Fibroblast of pulmonary artery (primary cell): ENCODE measurements around the gene TESMIN.

Source experiments
- DNase-seq: peaks from one replicate; pipeline ENCODE4 v3.0.0-alpha.2; 2010; ENCODE audit warnings: low read depth
- H3K4me3 ChIP-seq: replicated peaks from 2 replicates; pipeline ENCODE4 v1.5.1; 2011; ENCODE audit warnings: low read depth, mild to moderate bottlenecking, control low read depth, low read length, moderate library complexity
- TF ChIP-seq, protein P1 (sequence below): IDR thresholded peaks from 2 replicates; pipeline ENCODE4 v1.5.1; 2011; ENCODE audit warnings: mild to moderate bottlenecking, control low read depth, low read length, inconsistent platforms; ENCODE audit errors: missing control alignments

TESMIN gene

DNA sequence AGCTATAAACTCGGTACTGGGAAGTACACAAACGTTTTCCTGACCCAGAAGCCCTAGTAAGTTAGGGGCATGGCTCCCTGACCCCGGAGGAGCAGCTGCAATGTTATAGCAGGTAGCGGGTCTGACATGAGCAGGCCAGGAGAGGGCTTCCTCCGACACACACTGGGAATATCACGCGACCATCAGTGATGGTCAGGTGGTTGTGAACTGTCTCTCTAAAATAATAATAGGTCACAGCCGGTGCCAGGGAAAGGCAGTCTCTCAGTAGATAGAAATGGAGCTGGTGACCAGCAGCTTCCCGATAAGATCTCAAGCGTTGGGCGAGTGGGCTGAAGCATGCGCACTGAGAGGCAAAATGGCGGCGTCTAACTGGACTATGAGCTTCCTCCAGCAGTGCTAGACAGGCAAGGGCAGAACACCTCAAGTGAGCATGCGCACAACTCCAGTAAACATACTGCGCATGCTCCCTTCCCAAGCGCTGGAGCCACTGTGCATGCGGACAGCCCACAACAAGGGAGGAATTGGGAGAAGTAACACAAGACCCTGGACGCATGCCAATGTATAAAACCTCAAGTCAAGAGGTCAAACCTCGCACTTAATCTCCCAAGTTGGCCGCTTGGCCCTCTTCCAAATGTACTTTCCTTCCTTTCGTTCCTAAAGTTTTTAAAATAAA, 22.3 kb upstream of the TESMIN start:
- no peak for DNase-seq
- TF ChIP-seq, protein P1, sequence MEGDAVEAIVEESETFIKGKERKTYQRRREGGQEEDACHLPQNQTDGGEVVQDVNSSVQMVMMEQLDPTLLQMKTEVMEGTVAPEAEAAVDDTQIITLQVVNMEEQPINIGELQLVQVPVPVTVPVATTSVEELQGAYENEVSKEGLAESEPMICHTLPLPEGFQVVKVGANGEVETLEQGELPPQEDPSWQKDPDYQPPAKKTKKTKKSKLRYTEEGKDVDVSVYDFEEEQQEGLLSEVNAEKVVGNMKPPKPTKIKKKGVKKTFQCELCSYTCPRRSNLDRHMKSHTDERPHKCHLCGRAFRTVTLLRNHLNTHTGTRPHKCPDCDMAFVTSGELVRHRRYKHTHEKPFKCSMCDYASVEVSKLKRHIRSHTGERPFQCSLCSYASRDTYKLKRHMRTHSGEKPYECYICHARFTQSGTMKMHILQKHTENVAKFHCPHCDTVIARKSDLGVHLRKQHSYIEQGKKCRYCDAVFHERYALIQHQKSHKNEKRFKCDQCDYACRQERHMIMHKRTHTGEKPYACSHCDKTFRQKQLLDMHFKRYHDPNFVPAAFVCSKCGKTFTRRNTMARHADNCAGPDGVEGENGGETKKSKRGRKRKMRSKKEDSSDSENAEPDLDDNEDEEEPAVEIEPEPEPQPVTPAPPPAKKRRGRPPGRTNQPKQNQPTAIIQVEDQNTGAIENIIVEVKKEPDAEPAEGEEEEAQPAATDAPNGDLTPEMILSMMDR = no peak
- H3K4me3 ChIP-seq = no peak overlapping the region

DNA sequence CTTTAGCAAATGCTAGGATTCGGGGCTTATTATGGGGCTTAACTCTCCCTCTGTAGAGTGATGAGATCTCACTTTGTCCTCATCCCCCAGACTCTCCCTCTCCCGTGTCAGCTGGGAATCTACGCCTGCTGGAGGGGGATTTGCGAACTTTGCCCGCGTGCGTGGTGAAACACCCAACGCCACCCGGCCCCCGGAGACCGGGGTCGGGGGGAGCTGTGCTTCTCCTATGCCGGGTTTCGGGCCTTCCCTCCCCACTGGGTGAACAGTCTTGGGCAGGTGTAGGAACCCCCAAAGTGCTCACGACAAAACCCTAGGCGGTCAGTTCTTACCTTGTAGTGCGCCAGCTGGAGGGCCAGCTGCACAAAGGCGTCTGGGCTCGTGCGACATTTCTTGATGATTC, 21.6 kb upstream of the TESMIN start:
- no peak for DNase-seq
- TF ChIP-seq, protein P1 = no peak
- H3K4me3 ChIP-seq = no peak overlapping the region

DNA sequence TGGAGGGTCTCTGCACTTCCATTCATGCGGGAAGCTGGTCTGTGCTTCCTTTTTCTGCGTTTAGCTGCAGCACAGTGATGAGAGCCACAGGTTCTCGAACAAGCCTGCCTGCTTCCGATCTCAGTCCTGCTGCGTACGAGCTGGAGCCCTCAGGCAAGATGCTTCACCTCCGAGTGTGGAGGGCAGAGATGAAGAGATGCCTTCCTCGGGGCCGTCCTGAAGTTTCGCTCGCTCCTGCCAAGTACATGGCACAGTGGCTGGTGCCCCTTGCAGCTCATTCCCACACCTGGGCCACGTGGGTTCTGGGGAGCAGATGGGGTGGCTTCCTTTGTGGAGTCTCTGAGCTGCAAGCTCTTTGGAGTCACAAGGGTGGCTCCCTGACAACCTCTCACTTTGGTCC, 19.5 kb upstream of the TESMIN start:
- TF ChIP-seq, protein P1 = no peak
- no peak overlapping the region for H3K4me3 ChIP-seq
- DNase-seq = no peak

DNA sequence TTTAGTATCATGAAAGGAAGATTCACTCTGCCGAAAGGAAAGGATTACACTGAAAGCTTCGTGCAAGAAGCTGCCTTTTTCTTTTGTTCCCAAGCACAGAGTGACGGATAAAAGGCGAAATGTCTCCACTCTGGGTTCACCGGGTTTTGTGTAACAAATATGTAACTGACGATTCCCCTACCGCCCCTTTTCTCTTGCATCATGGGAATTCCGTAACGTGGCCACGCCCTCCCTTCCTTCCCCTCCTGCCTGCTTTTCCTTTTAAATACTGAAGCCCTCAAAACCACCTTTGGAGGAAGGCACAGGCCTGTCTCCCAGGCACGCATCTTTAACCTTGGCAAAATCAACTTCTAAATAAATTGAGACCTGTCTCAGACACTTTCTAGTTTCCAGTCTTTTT, 16.4 kb upstream of the TESMIN start:
- H3K4me3 ChIP-seq = no peak overlapping the region
- TF ChIP-seq, protein P1 = no peak
- DNase-seq = no peak

DNA sequence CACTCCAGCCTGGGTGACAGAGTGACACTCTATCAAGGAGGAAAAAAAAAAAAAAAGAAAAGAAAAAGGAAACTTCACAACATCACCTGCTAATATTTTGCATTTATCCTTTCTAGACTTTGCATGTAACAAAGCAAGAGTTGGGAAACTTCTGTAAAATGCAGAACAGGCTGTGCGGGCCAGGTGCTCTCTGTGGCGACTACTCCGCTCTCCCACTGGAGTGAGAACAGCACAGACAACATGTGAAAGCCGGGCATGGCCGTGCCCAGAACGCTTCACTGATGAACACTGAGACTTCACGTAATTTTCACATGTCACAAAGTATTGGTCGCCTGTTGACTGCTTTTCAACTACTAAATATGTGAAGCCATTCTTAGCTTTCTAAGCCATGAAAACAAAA, 15.5 kb upstream of the TESMIN start:
- TF ChIP-seq, protein P1 = no peak
- H3K4me3 ChIP-seq = no peak overlapping the region
- no peak for DNase-seq

DNA sequence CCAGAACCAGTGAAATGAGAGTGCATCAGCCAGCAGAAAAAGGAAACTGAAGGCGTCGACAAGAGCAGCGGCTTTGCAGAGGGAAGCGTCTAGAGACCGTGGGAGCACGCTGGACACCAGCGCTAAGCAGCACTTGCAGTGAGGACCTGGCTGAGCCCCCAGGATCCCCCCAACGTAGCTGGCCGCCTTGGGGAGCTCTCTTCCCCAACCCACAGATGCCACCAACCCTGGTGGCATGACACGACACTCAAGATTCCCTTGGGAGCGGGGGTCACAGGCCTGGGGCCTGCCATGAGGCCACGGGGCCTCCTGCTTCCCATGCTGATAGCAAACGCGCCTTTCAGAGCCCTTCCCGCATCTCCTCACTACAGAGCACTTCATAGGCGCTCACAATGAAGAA, 13.4 kb upstream of the TESMIN start:
- TF ChIP-seq, protein P1 = no peak
- DNase-seq = no peak
- no peak overlapping the region for H3K4me3 ChIP-seq
